Testis (tissue), 3 donors: ENCODE measurements around the gene MOSMO. TPM values are rescaled to one million over a fixed set of nuclear protein-coding genes. Genes with fewer than 3 reads are reported as not detected.

ENCODE experiments used
- DNase-seq: peaks from one replicate; pipeline ENCODE4 v3.0.0-alpha.2; 2019
- H3K27ac ChIP-seq, 2 donors: fragments of 200-600 bp; sonication (generic); one replicate each; pipeline ENCODE4 v1.5.1; 2019
- H3K27me3 ChIP-seq: fragments of 200-600 bp; sonication (generic); one replicate; pipeline ENCODE4 v1.5.1; 2019
- H3K36me3 ChIP-seq: fragments of 200-600 bp; sonication (generic); one replicate; pipeline ENCODE4 v1.5.1; 2017; ENCODE audit warnings: low read depth; ENCODE audit errors: missing control alignments
- H3K4me1 ChIP-seq: fragments of 200-600 bp; sonication (generic); one replicate; pipeline ENCODE4 v1.5.1; 2019
- H3K4me3 ChIP-seq, 2 donors: fragments of 200-600 bp; sonication (generic); one replicate each; pipeline ENCODE4 v1.5.1; 2017 to 2019
- H3K9me3 ChIP-seq: fragments of 200-600 bp; sonication (generic); one replicate; pipeline ENCODE4 v1.5.1; 2017
- CTCF ChIP-seq, 3 experiments: fragments of 450-650 bp in 2 of 3; fragments of 200-600 bp in 1 of 3; sonication (generic) in 1 of 3; IDR thresholded peaks; one replicate each; pipeline ENCODE4 v1.5.1; 2016 to 2019; ENCODE audit warnings: antibody characterized with exemption in 3 of 3, mild to moderate bottlenecking in 2 of 3, moderate library complexity in 1 of 3
- POLR2A ChIP-seq: fragments of 450-650 bp; IDR thresholded peaks from one replicate; pipeline ENCODE4 v1.6.1; 2017; ENCODE audit warnings: antibody characterized with exemption, mild to moderate bottlenecking, moderate library complexity
- WGBS, 2 donors: methylation state at CpG; one replicate each; pipeline ENCODE4 v1.1.5; 2018; 5-methylcytosine and 5-hydroxymethylcytosine counted together
- intact Hi-C: fragments of 100-400 bp; cut with DNase I; formaldehyde crosslinking; loops from one replicate; pipeline ENCODE4 v1.15.1; 2023; ENCODE audit warnings: low total_unique reads
- polyA plus RNA-seq: library from polyadenylated mRNA; stranded (reverse); fragments of 350-450 nt; fragmentation: Illumina TruSeq; extraction: RNeasy Lipid Tissue Mini Kit (QIAGEN cat#74804); gene quantifications from one replicate; pipeline ENCODE4 v1.2.3, GENCODE V29; 2014; ENCODE audit warnings: low read depth, low replicate concordance; ENCODE audit not compliant: insufficient read depth
- total RNA-seq, 2 donors: library from RNA; depleted of rRNA; stranded (reverse); fragments of >200 nt; gene quantifications; one replicate each; pipeline ENCODE4 v1.2.3, GENCODE V29; 2016

The MOSMO gene
- total and polyA plus RNA-seq, 3 donors from 2014 or later: 17.4 to 36.8 (median 33.4) TPM

GRCh38 chr16:22010902-22011301, 3.0 kb downstream of the MOSMO start:
- 53 to 55% methylated on average over 5 of the region's 5 CpGs for WGBS, 2 donors
- H3K9me3 ChIP-seq: no peaks in the 10 kb centered on the region
- TF ChIP-seq POLR2A: no peak
- no peak for TF ChIP-seq CTCF (IDR thresholded peaks at IDR 0.05)
- intact Hi-C loops: no loop called here
- DNase-seq: no peak
- peaks cover 22% of the 10 kb centered on the region for H3K4me1 ChIP-seq
- H3K27ac ChIP-seq: no peak overlapping the region
- no peak overlapping the region for H3K4me3 ChIP-seq
- H3K27me3 ChIP-seq: no peaks in the 10 kb centered on the region
- no peaks in the 10 kb centered on the region for H3K36me3 ChIP-seq

GRCh38 chr16:22012241-22012640, 4.3 kb downstream of the MOSMO start:
- WGBS, 2 donors: 29 to 30% methylated on average over 2 of the region's 2 CpGs
- Histone ChIP-seq H3K9me3 (no peaks in the 10 kb centered on the region), H3K4me3 (no peak overlapping the region), H3K27me3 (no peaks in the 10 kb centered on the region), H3K27ac (no peak overlapping the region), H3K4me1 (peaks cover 19% of the 10 kb centered on the region), H3K36me3 (no peaks in the 10 kb centered on the region)
- TF ChIP-seq CTCF (IDR thresholded peaks at IDR 0.05) (no peak), POLR2A (no peak)
- DNase-seq: no peak
- intact Hi-C loops: no loop called here

- no peak overlapping the region for H3K4me3 ChIP-seq
- H3K27ac ChIP-seq: no peak overlapping the region
- H3K4me1 ChIP-seq: peaks cover 18% of the 10 kb centered on the region
- intact Hi-C loops: no loop called here
- H3K27me3 ChIP-seq: no peaks in the 10 kb centered on the region
- H3K36me3 ChIP-seq: no peaks in the 10 kb centered on the region
- WGBS, 2 donors: 84 to 91% methylated on average over 4 of the region's 4 CpGs
- DNase-seq: no peak
- no peaks in the 10 kb centered on the region for H3K9me3 ChIP-seq
- no peak for TF ChIP-seq CTCF (IDR thresholded peaks at IDR 0.05)
Observed at GRCh38 chr16:22013486-22013885, 5.6 kb downstream of the MOSMO start.

GRCh38 chr16:22014271-22014873, 6.5 kb downstream of the MOSMO start:
- no peaks in the 10 kb centered on the region for H3K9me3 ChIP-seq
- H3K4me1 ChIP-seq: peaks cover 12% of the 10 kb centered on the region
- no peaks in the 10 kb centered on the region for H3K36me3 ChIP-seq
- H3K27ac ChIP-seq: no peak overlapping the region
- no peak for TF ChIP-seq CTCF (IDR thresholded peaks at IDR 0.05)
- no peak for TF ChIP-seq POLR2A
- WGBS, 2 donors: 74 to 84% methylated on average over 2 of the region's 2 CpGs
- intact Hi-C loops: no loop called here
- no peak overlapping the region for H3K4me3 ChIP-seq
- no peak for DNase-seq
- H3K27me3 ChIP-seq: no peaks in the 10 kb centered on the region

GRCh38 chr16:22016927-22017326, 9.0 kb downstream of the MOSMO start:
- WGBS, 2 donors: 95 to 96% methylated on average over 4 of the region's 4 CpGs
- DNase-seq: no peak
- Histone ChIP-seq H3K27me3 (no peaks in the 10 kb centered on the region), H3K9me3 (no peaks in the 10 kb centered on the region), H3K27ac (no peak overlapping the region), H3K36me3 (no peaks in the 10 kb centered on the region), H3K4me3 (no peak overlapping the region), H3K4me1 (no peaks in the 10 kb centered on the region)
- intact Hi-C loops: no loop called here
- TF ChIP-seq CTCF (IDR thresholded peaks at IDR 0.05) (no peak), POLR2A (no peak)
